HEK293 (cell line): ENCODE measurements around the gene ARHGAP10.

Experiments used
- CTCF ChIA-PET: fragments of 350-600 bp; formaldehyde crosslinking; extraction: SDS; loops from one replicate; lab custom pipeline; 2021; ENCODE audit warnings: antibody characterized with exemption; lab: Yijun Ruan, JAX
- POLR2A ChIA-PET: fragments of 300-600 bp; formaldehyde crosslinking; extraction: SDS; loops from one replicate; lab custom pipeline; 2020; ENCODE audit warnings: antibody characterized with exemption, inconsistent platforms; lab: Yijun Ruan, JAX
- H3K27ac ChIP-seq: fragments of 200-500 bp; sonication (Bioruptor generic); 2 replicates; pipeline ENCODE4 v1.5.1; 2014; ENCODE audit warnings: low read depth, low read length, control low read depth, inconsistent platforms; ENCODE audit errors: extremely low read depth
- H3K36me3 ChIP-seq, 2 experiments: fragments of 200-500 bp in 1 of 2; sonication (Bioruptor generic) in 1 of 2; 1 replicate in 1 of 2; 2 replicates in 1 of 2; pipeline ENCODE4 v1.5.1; 2014 to 2017; ENCODE audit warnings: inconsistent platforms in 2 of 2, low read length in 2 of 2; ENCODE audit not compliant: control insufficient read depth in 2 of 2, insufficient read depth in 1 of 2
- H3K4me1 ChIP-seq: fragments of 200-500 bp; sonication (Bioruptor generic); 2 replicates; pipeline ENCODE4 v1.5.1; 2014; ENCODE audit warnings: mild to moderate bottlenecking, low read length, inconsistent platforms; ENCODE audit not compliant: control insufficient read depth, insufficient read depth
- H3K4me3 ChIP-seq: 2 replicates; pipeline ENCODE4 v1.5.1; 2011; ENCODE audit warnings: low read depth, mild to moderate bottlenecking, control low read depth, low read length, moderate library complexity
- H3K9me3 ChIP-seq: fragments of 200-500 bp; sonication (Bioruptor generic); 2 replicates; pipeline ENCODE4 v1.5.1; 2014; ENCODE audit warnings: low read depth, low read length, inconsistent platforms; ENCODE audit not compliant: control insufficient read depth, insufficient read depth
- IKZF3 ChIP-seq: fragments of 450-650 bp; IDR thresholded peaks from 2 replicates; pipeline ENCODE4 v1.5.0; 2018; ENCODE audit warnings: missing biosample characterization, mild to moderate bottlenecking, missing genetic modification characterization, moderate library complexity
- KLF9 ChIP-seq: fragments of 450-650 bp; formaldehyde crosslinking; IDR thresholded peaks from 2 replicates; pipeline ENCODE4 v1.5.1; 2016; ENCODE audit warnings: missing biosample characterization, missing genetic modification characterization, low read depth
- PRDM6 ChIP-seq: fragments of 450-650 bp; formaldehyde crosslinking; IDR thresholded peaks from 2 replicates; pipeline ENCODE4 v1.5.1; 2017; ENCODE audit warnings: missing biosample characterization, missing genetic modification characterization
- SCRT1 ChIP-seq: fragments of 450-650 bp; formaldehyde crosslinking; IDR thresholded peaks from 2 replicates; pipeline ENCODE4 v1.5.1; 2016; ENCODE audit warnings: missing biosample characterization, missing genetic modification characterization, borderline replicate concordance
- WT1 ChIP-seq: fragments of 450-650 bp; formaldehyde crosslinking; IDR thresholded peaks from 2 replicates; pipeline ENCODE4 v1.5.1; 2016; ENCODE audit warnings: missing biosample characterization, missing genetic modification characterization
- YY1 ChIP-seq: fragments of 450-650 bp; formaldehyde crosslinking; IDR thresholded peaks from 2 replicates; pipeline ENCODE4 v1.5.1; 2018; ENCODE audit warnings: missing biosample characterization, missing genetic modification characterization
- ZBTB49 ChIP-seq: fragments of 450-650 bp; formaldehyde crosslinking; IDR thresholded peaks from 2 replicates; pipeline ENCODE4 v1.5.1; 2016; ENCODE audit warnings: missing biosample characterization, missing genetic modification characterization, low read depth
- ZBTB8A ChIP-seq: fragments of 450-650 bp; formaldehyde crosslinking; IDR thresholded peaks from 2 replicates; pipeline ENCODE4 v1.5.1; 2016; ENCODE audit warnings: missing biosample characterization, missing genetic modification characterization
- ZFP69B ChIP-seq: fragments of 450-650 bp; formaldehyde crosslinking; IDR thresholded peaks from 2 replicates; pipeline ENCODE4 v1.5.1; 2016; ENCODE audit warnings: missing biosample characterization, missing genetic modification characterization
- ZNF214 ChIP-seq: fragments of 450-650 bp; formaldehyde crosslinking; IDR thresholded peaks from 2 replicates; pipeline ENCODE4 v1.5.1; 2017; ENCODE audit warnings: missing biosample characterization, mild to moderate bottlenecking, missing genetic modification characterization, borderline replicate concordance
- ZNF239 ChIP-seq: fragments of 450-650 bp; formaldehyde crosslinking; IDR thresholded peaks from 2 replicates; pipeline ENCODE4 v1.5.1; 2016; ENCODE audit warnings: missing biosample characterization, missing genetic modification characterization
- ZNF248 ChIP-seq: fragments of 450-650 bp; formaldehyde crosslinking; IDR thresholded peaks from 2 replicates; pipeline ENCODE4 v1.5.1; 2017; ENCODE audit warnings: missing biosample characterization, missing genetic modification characterization
- ZNF266 ChIP-seq: fragments of 450-650 bp; formaldehyde crosslinking; IDR thresholded peaks from 2 replicates; pipeline ENCODE4 v1.5.1; 2016; ENCODE audit warnings: missing biosample characterization, missing genetic modification characterization, low read depth
- ZNF302 ChIP-seq: fragments of 450-650 bp; formaldehyde crosslinking; IDR thresholded peaks from 2 replicates; pipeline ENCODE4 v1.5.1; 2016; ENCODE audit warnings: missing biosample characterization, missing genetic modification characterization, low read depth
- ZNF311 ChIP-seq: fragments of 450-650 bp; formaldehyde crosslinking; IDR thresholded peaks from 2 replicates; pipeline ENCODE4 v1.5.1; 2017; ENCODE audit warnings: missing biosample characterization, missing genetic modification characterization, borderline replicate concordance
- ZNF335 ChIP-seq: fragments of 450-650 bp; formaldehyde crosslinking; conservative IDR thresholded peaks from 2 replicates; pipeline ENCODE4 v1.5.1; 2016; ENCODE audit warnings: missing biosample characterization, missing genetic modification characterization
- ZNF341 ChIP-seq: fragments of 450-650 bp; formaldehyde crosslinking; IDR thresholded peaks from 2 replicates; pipeline ENCODE4; 2016; ENCODE audit warnings: low read depth, missing biosample characterization, missing genetic modification characterization
- ZNF350 ChIP-seq: fragments of 450-650 bp; formaldehyde crosslinking; IDR thresholded peaks from 2 replicates; pipeline ENCODE4 v1.5.0; 2017; ENCODE audit warnings: missing biosample characterization, mild to moderate bottlenecking, missing genetic modification characterization
- ZNF37A ChIP-seq: fragments of 450-650 bp; IDR thresholded peaks from 2 replicates; pipeline ENCODE4 v1.5.1; 2018; ENCODE audit warnings: missing biosample characterization, missing genetic modification characterization
- ZNF394 ChIP-seq: fragments of 450-650 bp; formaldehyde crosslinking; IDR thresholded peaks from 2 replicates; pipeline ENCODE4 v1.5.1; 2016; ENCODE audit warnings: missing biosample characterization, missing genetic modification characterization, mild to moderate bottlenecking, moderate library complexity, borderline replicate concordance
- ZNF530 ChIP-seq: fragments of 450-650 bp; formaldehyde crosslinking; IDR thresholded peaks from 2 replicates; pipeline ENCODE4 v1.5.1; 2016; ENCODE audit warnings: low read depth, missing biosample characterization, missing genetic modification characterization
- ZNF610 ChIP-seq: fragments of 450-650 bp; formaldehyde crosslinking; IDR thresholded peaks from 2 replicates; pipeline ENCODE4 v1.5.1; 2016; ENCODE audit warnings: missing biosample characterization, missing genetic modification characterization, borderline replicate concordance
- ZNF654 ChIP-seq: fragments of 450-650 bp; formaldehyde crosslinking; IDR thresholded peaks from 2 replicates; pipeline ENCODE4 v1.5.1; 2016; ENCODE audit warnings: low read depth, missing biosample characterization, missing genetic modification characterization
- ZNF660 ChIP-seq: fragments of 450-650 bp; IDR thresholded peaks from 2 replicates; pipeline ENCODE4 v1.5.1; 2018; ENCODE audit warnings: missing biosample characterization, mild to moderate bottlenecking, missing genetic modification characterization
- TF ChIP-seq, protein P1 (sequence below): fragments of 450-650 bp; formaldehyde crosslinking; IDR thresholded peaks from 2 replicates; pipeline ENCODE4 v1.5.1; 2017; ENCODE audit warnings: missing biosample characterization, missing genetic modification characterization
- TF ChIP-seq, protein P2 (sequence below): fragments of 450-650 bp; formaldehyde crosslinking; IDR thresholded peaks from 2 replicates; pipeline ENCODE4 v1.5.1; 2016; ENCODE audit warnings: missing biosample characterization, missing genetic modification characterization
- TF ChIP-seq, protein P3 (sequence below): fragments of 450-650 bp; formaldehyde crosslinking; IDR thresholded peaks from 2 replicates; pipeline ENCODE4 v1.5.1; 2016; ENCODE audit warnings: missing biosample characterization, missing genetic modification characterization

The ARHGAP10 gene

GRCh38 chr4:147927377-147928137, 195.7 kb downstream of the ARHGAP10 start (continued):
- TF ChIP-seq, protein P1, sequence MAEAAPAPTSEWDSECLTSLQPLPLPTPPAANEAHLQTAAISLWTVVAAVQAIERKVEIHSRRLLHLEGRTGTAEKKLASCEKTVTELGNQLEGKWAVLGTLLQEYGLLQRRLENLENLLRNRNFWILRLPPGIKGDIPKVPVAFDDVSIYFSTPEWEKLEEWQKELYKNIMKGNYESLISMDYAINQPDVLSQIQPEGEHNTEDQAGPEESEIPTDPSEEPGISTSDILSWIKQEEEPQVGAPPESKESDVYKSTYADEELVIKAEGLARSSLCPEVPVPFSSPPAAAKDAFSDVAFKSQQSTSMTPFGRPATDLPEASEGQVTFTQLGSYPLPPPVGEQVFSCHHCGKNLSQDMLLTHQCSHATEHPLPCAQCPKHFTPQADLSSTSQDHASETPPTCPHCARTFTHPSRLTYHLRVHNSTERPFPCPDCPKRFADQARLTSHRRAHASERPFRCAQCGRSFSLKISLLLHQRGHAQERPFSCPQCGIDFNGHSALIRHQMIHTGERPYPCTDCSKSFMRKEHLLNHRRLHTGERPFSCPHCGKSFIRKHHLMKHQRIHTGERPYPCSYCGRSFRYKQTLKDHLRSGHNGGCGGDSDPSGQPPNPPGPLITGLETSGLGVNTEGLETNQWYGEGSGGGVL (tag by site-specific recombination), result peak; percentile 33; the same call in 1 of the 2 replicates
- TF ChIP-seq, protein P2, sequence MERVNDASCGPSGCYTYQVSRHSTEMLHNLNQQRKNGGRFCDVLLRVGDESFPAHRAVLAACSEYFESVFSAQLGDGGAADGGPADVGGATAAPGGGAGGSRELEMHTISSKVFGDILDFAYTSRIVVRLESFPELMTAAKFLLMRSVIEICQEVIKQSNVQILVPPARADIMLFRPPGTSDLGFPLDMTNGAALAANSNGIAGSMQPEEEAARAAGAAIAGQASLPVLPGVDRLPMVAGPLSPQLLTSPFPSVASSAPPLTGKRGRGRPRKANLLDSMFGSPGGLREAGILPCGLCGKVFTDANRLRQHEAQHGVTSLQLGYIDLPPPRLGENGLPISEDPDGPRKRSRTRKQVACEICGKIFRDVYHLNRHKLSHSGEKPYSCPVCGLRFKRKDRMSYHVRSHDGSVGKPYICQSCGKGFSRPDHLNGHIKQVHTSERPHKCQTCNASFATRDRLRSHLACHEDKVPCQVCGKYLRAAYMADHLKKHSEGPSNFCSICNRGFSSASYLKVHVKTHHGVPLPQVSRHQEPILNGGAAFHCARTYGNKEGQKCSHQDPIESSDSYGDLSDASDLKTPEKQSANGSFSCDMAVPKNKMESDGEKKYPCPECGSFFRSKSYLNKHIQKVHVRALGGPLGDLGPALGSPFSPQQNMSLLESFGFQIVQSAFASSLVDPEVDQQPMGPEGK, result peak; percentile 46
- TF ChIP-seq ZBTB8A (peak; percentile 65), ZNF660 (peak; percentile 68), ZNF394 (peak; percentile 72; the same call in 1 of the 2 replicates), IKZF3 (tag by site-specific recombination) (peak; percentile 78; the same call in 1 of the 2 replicates), ZNF266 (no peak), SCRT1 (peak; percentile 87; the same call in 1 of the 2 replicates), ZFP69B (tag by site-specific recombination) (peak; percentile 85; the same call in 1 of the 2 replicates), PRDM6 (tag by site-specific recombination) (no peak), ZNF341 (tag by site-specific recombination) (no peak)

- no peak overlapping the region for H3K4me3 ChIP-seq
- no peaks in the 10 kb centered on the region for H3K9me3 ChIP-seq
- peak overlapping the region; percentile 58 for H3K27ac ChIP-seq
- no peaks in the 10 kb centered on the region for H3K36me3 ChIP-seq
- POLR2A ChIA-PET, result no interaction called here
- peaks cover 49% of the 10 kb centered on the region for H3K4me1 ChIP-seq
- CTCF ChIA-PET, result interaction anchor here (0.6 kb wide), 1 partner anchor 557 kb away, joined by 3 read pairs; no protein-coding TSS in a partner anchor
- no peak for TF ChIP-seq ZNF302 (tag by site-specific recombination)
- TF ChIP-seq, protein P3, sequence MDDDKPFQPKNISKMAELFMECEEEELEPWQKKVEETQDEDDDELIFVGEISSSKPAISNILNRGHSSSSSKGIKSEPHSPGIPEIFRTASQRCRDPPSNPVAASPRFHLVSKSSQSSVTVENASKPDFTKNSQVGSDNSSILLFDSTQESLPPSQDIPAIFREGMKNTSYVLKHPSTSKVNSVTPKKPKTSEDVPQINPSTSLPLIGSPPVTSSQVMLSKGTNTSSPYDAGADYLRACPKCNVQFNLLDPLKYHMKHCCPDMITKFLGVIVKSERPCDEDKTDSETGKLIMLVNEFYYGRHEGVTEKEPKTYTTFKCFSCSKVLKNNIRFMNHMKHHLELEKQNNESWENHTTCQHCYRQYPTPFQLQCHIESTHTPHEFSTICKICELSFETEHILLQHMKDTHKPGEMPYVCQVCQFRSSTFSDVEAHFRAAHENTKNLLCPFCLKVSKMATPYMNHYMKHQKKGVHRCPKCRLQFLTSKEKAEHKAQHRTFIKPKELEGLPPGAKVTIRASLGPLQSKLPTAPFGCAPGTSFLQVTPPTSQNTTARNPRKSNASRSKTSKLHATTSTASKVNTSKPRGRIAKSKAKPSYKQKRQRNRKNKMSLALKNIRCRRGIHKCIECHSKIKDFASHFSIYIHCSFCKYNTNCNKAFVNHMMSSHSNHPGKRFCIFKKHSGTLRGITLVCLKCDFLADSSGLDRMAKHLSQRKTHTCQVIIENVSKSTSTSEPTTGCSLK (tag by site-specific recombination), result no peak
- TF ChIP-seq ZNF37A (tag by site-specific recombination), result no peak
- no peak for TF ChIP-seq ZNF610 (tag by site-specific recombination)
- no peak for TF ChIP-seq ZNF248 (tag by site-specific recombination)
- no peak for TF ChIP-seq WT1 (tag by site-specific recombination)
- TF ChIP-seq ZNF239, result peak; percentile 60; the same call in 1 of the 2 replicates
- 0 out of 2 replicates have a peak, but pooled peaks have one; percentile 23 for TF ChIP-seq ZNF335
- no peak for TF ChIP-seq ZNF214 (tag by site-specific recombination)
- no peak for TF ChIP-seq ZBTB49 (tag by site-specific recombination)
- TF ChIP-seq ZNF350 (tag by site-specific recombination), result no peak
- TF ChIP-seq KLF9, result no peak
- no peak for TF ChIP-seq ZNF654 (tag by site-specific recombination)
- TF ChIP-seq ZNF311 (tag by site-specific recombination), result no peak
- TF ChIP-seq YY1, result no peak
- TF ChIP-seq ZNF530 (tag by site-specific recombination), result no peak
Measured at GRCh38 chr4:147928400-147928799, 196.5 kb downstream of the ARHGAP10 start.
